Endometrial microvascular endothelial cells (primary cell): ENCODE measurements around the gene TCFL5. TPM values are rescaled to one million over a fixed set of nuclear protein-coding genes. Genes with fewer than 3 reads are reported as not detected.

Source experiments
- in situ Hi-C: cut with HindIII; loops from 2 replicates; pipeline ENCODE4 v1.10.0; 2017; ENCODE audit warnings: low sequenced_read_pairs, low pct_unique_long_range_greater_than_20kb; ENCODE audit errors: inconsistent ontology term
- total RNA-seq: library from RNA; depleted of rRNA; stranded (reverse); fragments of >200 nt; gene quantifications from one replicate; pipeline ENCODE4 v1.2.3, GENCODE V29; 2015; ENCODE audit errors: inconsistent ontology term

Gene TCFL5
- total RNA-seq, 1 donor from 2014 or later: 7.7 TPM

- in situ Hi-C loops: no loop called here
Observed at GRCh38 chr20:62898093-62898964, 36.7 kb upstream of the TCFL5 start.

GRCh38 chr20:62897666-62898065, 36.0 kb upstream of the TCFL5 start:
- in situ Hi-C loops: no loop called here

- in situ Hi-C loops: no loop called here
Observed at GRCh38 chr20:62896526-62896925, 34.9 kb upstream of the TCFL5 start.

DNA sequence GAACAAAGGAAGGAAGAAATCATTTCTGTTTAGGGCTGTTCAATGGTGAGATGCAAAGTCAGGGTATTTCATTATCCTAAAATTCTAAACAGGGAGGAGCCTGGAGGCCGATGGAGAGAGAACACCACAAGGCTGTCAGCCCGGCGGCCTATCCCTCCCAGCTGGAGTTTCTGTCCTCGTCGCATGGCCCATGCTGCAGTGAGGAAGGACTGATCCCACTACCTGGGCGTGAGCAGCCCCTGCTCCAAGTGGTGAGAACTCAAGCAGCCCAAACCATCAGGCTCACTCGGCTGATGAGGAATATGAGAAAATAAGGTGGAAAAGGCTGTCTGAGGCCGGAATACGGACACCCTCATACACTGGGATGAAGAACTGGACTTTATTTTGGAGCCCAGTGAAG, 33.9 kb upstream of the TCFL5 start:
- in situ Hi-C loops: no loop called here

GRCh38 chr20:62894261-62894660, 32.6 kb upstream of the TCFL5 start:
- in situ Hi-C loops: no loop called here

DNA sequence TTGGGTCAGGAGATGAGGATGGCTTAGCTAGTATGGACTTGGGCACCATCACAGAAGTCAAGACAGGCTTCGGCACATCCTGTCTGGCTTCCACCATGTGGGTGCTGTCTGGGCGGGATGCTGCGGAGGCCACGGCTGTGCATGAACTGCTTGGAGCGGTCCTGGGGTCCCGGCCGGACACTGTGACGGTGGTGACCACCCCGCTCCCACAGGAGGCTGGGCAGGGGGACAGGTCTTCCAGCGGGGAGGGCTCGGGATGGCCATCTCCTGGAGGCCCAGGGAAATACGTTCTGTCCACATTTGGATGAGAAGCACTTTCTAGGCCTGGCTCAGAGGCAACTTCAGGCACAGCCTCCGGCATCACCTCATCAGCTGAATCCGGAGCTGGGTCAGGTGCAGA, 32.1 kb upstream of the TCFL5 start:
- in situ Hi-C loops: no loop called here

GRCh38 chr20:62892348-62893304, 31.0 kb upstream of the TCFL5 start:
- in situ Hi-C loops: no loop called here

GRCh38 chr20:62891111-62891510, 29.5 kb upstream of the TCFL5 start:
- in situ Hi-C loops: no loop called here

DNA sequence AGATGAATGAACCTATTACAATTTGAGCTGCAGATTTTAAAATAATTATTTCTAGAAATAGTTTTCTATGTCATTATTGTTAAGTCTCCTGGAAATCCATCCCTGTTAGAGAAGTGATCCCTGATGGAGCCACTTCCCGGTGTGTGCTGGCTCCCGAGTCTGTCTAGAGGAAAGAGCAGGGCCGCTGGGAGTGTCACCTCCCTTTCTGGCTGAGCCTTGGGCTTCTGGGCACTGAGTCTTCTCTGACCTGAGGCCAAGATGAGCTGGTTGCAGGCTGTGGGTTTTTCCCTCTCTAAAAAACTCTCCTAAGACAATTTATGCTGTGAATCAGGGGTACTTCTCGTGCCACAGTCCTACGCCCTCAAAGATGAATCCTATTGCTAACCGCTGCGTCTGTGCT, 28.8 kb upstream of the TCFL5 start:
- in situ Hi-C loops: no loop called here

GRCh38 chr20:62889871-62890270, 28.2 kb upstream of the TCFL5 start:
- in situ Hi-C loops: no loop called here

DNA sequence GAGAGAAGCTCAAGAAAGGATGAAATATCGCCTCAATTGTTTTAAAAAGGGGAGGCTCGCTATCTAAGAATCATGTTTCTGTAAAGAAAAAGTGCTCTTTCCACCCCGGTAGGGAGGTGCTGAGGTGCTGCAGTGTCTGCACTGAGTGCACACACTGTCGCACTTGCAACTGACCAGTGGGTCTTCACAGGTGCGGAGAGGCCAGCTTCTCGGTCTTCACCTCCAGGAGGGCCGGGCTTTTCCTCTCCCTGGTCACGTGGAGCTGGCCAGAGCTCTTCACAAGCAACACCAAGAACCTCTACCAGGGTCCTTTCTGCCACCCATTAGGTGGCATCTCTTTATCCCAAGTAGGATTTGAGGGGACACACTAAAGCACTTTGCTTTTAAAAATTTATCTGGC, 27.8 kb upstream of the TCFL5 start:
- in situ Hi-C loops: no loop called here

- in situ Hi-C loops: no loop called here
Observed at GRCh38 chr20:62888910-62889309, 27.3 kb upstream of the TCFL5 start.

DNA sequence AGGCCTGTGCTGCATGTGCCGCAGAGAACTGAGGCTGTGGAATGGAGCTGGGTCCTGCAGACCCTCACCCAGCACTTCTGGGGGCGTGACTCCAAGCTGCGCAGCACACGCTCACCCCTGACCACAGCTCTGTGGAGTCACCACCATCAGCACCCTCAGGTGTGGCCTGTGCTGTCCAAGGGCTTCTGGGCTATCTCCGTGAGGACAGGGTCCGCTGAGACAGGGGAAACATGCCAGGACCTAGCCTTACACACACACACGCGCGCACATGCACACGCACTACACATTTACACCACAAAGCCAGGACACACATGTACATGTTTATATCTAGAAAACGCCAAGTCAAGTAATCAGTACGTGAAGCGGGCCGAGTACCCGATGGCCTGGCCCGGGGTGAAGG, 26.8 kb upstream of the TCFL5 start:
- in situ Hi-C loops: no loop called here

DNA sequence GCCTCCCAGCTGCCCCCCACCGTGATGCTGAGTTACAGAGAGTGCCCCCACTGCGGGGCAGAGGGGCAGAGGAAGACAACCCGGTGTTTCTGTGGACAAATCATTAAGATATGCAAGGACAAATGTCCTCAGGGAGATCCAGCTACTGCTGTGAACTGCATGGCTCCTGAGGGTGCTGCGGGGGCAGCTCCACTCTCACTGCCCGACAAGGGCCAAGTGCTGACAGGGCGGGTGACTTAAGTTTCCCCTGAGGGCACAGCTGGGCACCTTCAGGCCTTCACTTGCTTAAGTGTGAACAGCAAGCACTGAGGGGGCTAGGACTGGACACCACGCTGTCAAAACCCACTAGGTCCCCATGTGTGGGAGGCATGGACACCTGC, 26.2 kb upstream of the TCFL5 start:
- in situ Hi-C loops: no loop called here

DNA sequence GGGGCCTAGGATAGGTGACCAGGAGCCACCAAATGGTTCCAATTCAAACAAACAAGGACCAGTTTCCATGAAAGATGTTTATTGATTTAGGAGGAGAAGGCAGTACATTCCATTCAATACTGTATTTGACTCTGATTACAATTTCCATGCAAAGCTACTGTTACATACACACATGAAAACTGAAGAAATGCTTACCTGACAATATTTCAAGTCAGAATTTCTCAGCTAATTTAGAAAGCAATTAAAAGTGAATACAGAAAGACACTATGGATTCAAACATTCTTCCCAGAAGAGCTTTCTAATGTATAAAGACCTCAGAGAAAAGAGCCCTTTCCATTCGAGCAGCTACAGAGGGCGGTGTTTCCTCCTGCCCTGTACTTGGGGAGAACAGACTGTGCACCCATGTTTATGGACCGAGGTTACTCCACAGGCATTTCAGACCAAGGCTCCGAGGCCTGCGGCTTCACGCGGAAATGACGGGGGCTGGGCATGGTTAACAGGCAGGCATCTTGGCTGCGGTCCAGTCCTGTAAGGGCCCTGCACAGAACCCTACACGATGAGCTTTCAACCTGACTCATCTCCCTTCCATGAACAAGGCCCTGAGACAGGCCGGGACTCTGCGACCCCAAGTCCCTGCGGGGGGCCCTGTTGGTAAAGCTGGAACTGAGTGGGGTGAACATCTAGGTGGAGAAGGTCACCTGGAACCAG, 25.7 kb upstream of the TCFL5 start:
- in situ Hi-C loops: no loop called here

DNA sequence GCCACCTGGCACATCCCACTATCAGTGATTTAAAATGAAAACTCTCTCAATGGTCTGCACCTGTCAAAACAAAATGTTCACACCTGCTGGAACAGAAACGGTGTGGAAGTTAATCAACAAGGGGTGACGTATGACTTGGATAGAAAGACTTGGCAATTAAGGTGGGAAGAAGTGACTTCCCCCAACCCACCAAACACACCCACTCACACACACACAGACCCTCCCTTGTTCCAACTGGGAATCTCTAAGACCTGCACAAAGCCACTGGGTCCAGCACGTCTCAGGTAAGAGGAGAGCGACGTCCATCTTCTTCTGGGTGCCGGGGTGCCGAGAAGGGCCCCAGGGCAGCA, 25.1 kb upstream of the TCFL5 start:
- in situ Hi-C loops: no loop called here

GRCh38 chr20:62885896-62886708, 24.5 kb upstream of the TCFL5 start:
- in situ Hi-C loops: no loop called here

DNA sequence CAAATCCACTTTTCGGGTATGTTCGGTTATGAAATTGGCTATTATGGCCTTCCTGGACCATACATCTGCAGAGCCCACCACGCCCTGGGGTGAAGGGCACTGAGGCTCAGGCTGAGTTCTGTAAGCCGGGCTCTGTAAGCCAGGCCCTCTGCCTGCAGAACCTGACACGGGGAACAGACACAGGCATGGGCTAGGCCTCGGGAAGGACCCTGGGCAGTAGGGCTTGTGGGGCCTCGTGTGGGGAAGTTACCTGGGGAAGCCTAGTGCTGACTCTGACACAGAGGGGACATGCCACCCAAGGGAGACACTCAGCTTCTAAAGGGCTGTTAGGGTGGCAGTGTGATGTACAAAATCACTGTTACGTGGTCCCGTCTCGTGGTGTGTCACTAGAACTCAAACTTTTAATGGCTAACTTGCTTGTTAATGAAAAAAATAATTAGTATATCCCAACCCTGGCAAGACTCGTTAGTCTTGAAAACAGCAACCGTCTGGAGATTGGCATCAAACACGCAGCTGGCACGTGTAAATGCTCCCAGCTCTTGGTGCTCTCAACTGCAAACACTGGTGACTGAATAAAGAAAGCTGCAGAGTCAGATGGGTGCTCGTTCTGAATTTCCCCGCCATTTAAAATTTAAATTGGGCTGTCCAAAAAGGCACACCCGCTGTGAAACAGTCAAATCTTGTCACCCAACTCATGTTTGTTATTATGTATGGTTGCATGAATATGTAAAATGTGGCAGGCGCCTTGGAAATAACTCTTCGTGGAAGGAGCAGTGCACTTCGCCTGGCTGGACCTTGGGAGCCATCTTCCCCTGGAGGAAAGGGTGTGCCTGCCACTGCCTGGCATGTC, 23.6 kb upstream of the TCFL5 start:
- in situ Hi-C loops: no loop called here
